GM06990 (cell line): ENCODE measurements around the gene ZNF407.

Experiments used
- DNase-seq: peaks from one replicate; pipeline ENCODE4 v3.0.0-alpha.2; 2011; ENCODE audit not compliant: insufficient read length; ENCODE audit errors: extremely low read depth
- H3K27me3 ChIP-seq: replicated peaks from 2 replicates; pipeline ENCODE4 v1.6.0; 2011; ENCODE audit warnings: low read length; ENCODE audit not compliant: control insufficient read depth, insufficient read depth
- H3K36me3 ChIP-seq: 2 replicates; pipeline ENCODE4 v1.5.1; 2011; ENCODE audit warnings: low read length; ENCODE audit not compliant: control insufficient read depth, insufficient read depth
- H3K4me3 ChIP-seq: replicated peaks from 2 replicates; pipeline ENCODE4 v1.5.1; 2011; ENCODE audit warnings: low read depth, mild to moderate bottlenecking, control low read depth, low read length
- TF ChIP-seq, protein P1 (sequence below): IDR thresholded peaks from 2 replicates; pipeline ENCODE4 v1.5.1; 2011; ENCODE audit warnings: low read length, control low read depth, mild to moderate bottlenecking, inconsistent platforms; ENCODE audit not compliant: insufficient read depth, poor library complexity, severe bottlenecking

The ZNF407 gene

DNA sequence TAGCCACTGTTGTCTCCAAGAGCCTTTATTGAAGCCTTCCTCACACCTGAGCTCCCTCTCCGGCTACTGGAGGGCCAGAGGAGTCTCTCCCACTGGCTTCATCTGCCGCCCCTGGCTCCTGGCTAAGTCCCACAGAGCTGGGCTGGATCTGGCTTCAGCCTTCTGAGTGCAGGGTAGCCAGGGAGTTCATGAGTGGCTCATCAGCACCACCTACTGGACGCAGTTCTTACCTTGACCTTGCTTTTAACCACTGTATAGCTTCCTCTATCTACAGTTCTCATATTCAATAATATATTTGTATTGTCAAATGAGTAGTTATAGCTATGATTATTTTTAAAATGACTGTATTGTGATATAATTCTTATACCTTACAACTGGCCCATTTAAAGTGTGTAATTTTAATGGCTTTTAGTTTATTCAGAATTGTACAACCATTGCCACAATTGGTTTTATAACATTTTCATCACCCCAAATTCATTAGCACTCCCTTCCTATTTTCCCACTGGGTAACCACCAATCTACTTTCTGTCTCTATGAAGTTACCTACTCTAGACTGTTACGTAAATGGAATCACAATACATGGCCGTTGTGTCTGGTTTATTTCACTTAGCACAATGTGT lies 45.6 kb upstream of the ZNF407 start:
- TF ChIP-seq, protein P1, sequence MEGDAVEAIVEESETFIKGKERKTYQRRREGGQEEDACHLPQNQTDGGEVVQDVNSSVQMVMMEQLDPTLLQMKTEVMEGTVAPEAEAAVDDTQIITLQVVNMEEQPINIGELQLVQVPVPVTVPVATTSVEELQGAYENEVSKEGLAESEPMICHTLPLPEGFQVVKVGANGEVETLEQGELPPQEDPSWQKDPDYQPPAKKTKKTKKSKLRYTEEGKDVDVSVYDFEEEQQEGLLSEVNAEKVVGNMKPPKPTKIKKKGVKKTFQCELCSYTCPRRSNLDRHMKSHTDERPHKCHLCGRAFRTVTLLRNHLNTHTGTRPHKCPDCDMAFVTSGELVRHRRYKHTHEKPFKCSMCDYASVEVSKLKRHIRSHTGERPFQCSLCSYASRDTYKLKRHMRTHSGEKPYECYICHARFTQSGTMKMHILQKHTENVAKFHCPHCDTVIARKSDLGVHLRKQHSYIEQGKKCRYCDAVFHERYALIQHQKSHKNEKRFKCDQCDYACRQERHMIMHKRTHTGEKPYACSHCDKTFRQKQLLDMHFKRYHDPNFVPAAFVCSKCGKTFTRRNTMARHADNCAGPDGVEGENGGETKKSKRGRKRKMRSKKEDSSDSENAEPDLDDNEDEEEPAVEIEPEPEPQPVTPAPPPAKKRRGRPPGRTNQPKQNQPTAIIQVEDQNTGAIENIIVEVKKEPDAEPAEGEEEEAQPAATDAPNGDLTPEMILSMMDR = peak; percentile 75
- H3K27me3 ChIP-seq = no peaks in the 10 kb centered on the region; the same call in 1 of the 2 replicates
- DNase-seq = no peak

DNA sequence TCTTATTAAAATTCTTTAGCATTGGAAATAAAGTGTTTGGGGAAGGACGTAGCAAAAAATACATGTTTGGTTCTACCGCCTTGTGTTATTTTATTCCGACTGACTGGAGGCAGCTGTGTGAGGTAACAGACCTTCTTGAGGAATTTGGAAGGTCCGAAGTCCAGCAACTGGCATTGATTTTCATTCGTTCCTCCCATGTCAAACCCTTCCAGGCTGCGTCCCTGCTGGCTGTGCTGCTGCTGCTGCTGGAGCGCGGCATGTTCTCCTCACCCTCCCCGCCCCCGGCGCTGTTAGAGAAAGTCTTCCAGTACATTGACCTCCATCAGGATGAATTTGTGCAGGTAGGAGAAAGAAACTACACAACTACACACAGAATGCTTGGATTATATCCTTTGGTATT lies 41.5 kb upstream of the ZNF407 start:
- TF ChIP-seq, protein P1 = no peak
- H3K27me3 ChIP-seq = no peaks in the 10 kb centered on the region; the same call in 1 of the 2 replicates
- no peak for DNase-seq
- H3K4me3 ChIP-seq = no peak overlapping the region
- no peaks in the 10 kb centered on the region for H3K36me3 ChIP-seq

More for the DNA sequence above, 45.6 kb upstream of the ZNF407 start:
- Histone ChIP-seq H3K4me3 (no peak overlapping the region), H3K36me3 (no peaks in the 10 kb centered on the region)

DNA sequence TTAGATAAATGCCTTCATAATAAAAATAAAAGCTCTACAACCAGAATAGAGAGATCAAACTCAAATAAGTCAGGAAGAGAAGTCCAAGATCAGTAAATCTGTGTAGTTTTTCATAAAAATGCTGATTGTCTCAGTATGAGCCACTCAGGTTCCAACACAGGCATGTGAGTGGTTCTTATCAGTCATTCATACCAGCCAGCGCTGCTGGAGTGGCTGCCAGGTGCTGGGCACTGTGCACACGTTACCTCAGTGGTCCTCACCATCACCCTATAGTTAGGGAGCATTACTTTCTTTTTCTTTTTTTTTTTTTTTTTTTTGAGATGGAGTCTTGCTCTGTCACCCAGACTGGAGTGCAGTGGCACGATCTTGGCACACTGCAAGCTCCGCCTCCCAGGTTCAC lies 39.6 kb upstream of the ZNF407 start:
- H3K27me3 ChIP-seq = peaks cover 1% of the 10 kb centered on the region; the same call in 1 of the 2 replicates
- H3K4me3 ChIP-seq = no peak overlapping the region
- TF ChIP-seq, protein P1 = no peak
- no peaks in the 10 kb centered on the region for H3K36me3 ChIP-seq
- DNase-seq = no peak

DNA sequence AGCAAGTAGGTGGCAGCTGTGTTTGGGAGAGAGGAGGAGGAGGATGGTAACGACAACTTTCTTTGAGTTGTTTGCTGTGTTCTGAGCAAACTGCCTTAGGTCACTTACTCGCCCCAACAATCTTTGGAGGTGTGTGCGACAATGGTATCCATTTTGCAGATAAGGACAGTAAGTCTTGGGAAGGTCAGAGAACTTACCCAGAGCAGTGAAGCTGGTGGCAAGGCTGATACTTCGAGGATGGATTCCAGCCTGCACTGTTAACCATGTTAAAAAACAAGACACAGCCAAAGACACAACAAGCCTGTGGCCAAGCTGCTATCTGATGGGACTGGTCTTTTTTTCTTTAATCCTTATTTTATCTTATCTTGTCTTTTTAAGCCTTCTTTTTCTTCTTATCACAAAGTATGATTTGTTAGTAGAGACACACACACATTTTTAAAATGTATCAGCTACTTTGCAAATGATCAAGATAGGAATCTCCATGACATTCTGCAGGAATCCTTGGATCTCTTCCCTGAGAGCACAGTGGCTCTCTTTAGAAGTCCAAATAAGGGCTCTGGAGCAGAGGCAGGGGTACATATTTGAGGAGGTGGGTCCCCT lies 35.4 kb upstream of the ZNF407 start:
- Histone ChIP-seq H3K27me3 (peaks cover 1% of the 10 kb centered on the region; the same call in 1 of the 2 replicates), H3K36me3 (no peaks in the 10 kb centered on the region), H3K4me3 (no peak overlapping the region)
- DNase-seq = no peak
- TF ChIP-seq, protein P1 = no peak

DNA sequence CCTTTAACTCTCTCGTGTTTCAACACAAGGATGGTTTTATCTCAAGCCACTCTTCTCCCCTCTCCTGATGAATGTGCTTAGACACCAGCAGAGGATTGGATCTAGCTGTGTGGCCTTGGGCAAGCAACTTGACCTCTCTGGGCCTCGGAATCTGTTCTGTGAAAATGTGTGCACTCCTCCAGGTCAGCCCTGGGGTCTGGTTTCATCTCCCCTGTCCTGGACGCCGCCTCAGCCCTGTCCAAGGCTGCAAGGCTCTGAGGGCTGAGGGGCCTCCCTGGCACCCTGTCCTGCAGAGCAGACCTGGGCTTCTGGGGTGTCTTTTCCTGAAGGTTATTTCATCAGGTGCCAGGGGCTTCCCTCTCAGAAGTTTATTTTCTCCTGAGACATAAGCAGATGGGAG lies 34.9 kb upstream of the ZNF407 start:
- H3K27me3 ChIP-seq = peaks cover 1% of the 10 kb centered on the region; the same call in 1 of the 2 replicates
- TF ChIP-seq, protein P1 = no peak
- no peak for DNase-seq
- H3K4me3 ChIP-seq = no peak overlapping the region
- H3K36me3 ChIP-seq = no peaks in the 10 kb centered on the region
